HEK293 (cell line): ENCODE data around the gene IGFBP5.

ENCODE experiments used
- CTCF ChIA-PET: fragments of 350-600 bp; formaldehyde crosslinking; extraction: SDS; loops from one replicate; lab custom pipeline; 2021; ENCODE audit warnings: antibody characterized with exemption; lab: Yijun Ruan, JAX
- POLR2A ChIA-PET: fragments of 300-600 bp; formaldehyde crosslinking; extraction: SDS; loops from one replicate; lab custom pipeline; 2020; ENCODE audit warnings: antibody characterized with exemption, inconsistent platforms; lab: Yijun Ruan, JAX
- H3K27ac ChIP-seq: fragments of 200-500 bp; sonication (Bioruptor generic); 2 replicates; pipeline ENCODE4 v1.5.1; 2014; ENCODE audit warnings: low read depth, low read length, control low read depth, inconsistent platforms; ENCODE audit errors: extremely low read depth
- H3K36me3 ChIP-seq, 2 experiments: fragments of 200-500 bp in 1 of 2; sonication (Bioruptor generic) in 1 of 2; 1 replicate in 1 of 2; 2 replicates in 1 of 2; pipeline ENCODE4 v1.5.1; 2014 to 2017; ENCODE audit warnings: inconsistent platforms in 2 of 2, low read length in 2 of 2; ENCODE audit not compliant: control insufficient read depth in 2 of 2, insufficient read depth in 1 of 2
- H3K4me1 ChIP-seq: fragments of 200-500 bp; sonication (Bioruptor generic); 2 replicates; pipeline ENCODE4 v1.5.1; 2014; ENCODE audit warnings: mild to moderate bottlenecking, low read length, inconsistent platforms; ENCODE audit not compliant: control insufficient read depth, insufficient read depth
- H3K4me3 ChIP-seq: 2 replicates; pipeline ENCODE4 v1.5.1; 2011; ENCODE audit warnings: low read depth, mild to moderate bottlenecking, control low read depth, low read length, moderate library complexity
- H3K9me3 ChIP-seq: fragments of 200-500 bp; sonication (Bioruptor generic); 2 replicates; pipeline ENCODE4 v1.5.1; 2014; ENCODE audit warnings: low read depth, low read length, inconsistent platforms; ENCODE audit not compliant: control insufficient read depth, insufficient read depth
- FEZF1 ChIP-seq: fragments of 450-650 bp; formaldehyde crosslinking; IDR thresholded peaks from 2 replicates; pipeline ENCODE4 v1.5.1; 2016; ENCODE audit warnings: missing biosample characterization, missing genetic modification characterization
- KLF10 ChIP-seq: fragments of 450-650 bp; IDR thresholded peaks from 2 replicates; pipeline ENCODE4 v1.5.1; 2018; ENCODE audit warnings: missing biosample characterization, mild to moderate bottlenecking, missing genetic modification characterization
- MYNN ChIP-seq: fragments of 450-650 bp; formaldehyde crosslinking; IDR thresholded peaks from 2 replicates; pipeline ENCODE4 v1.5.1; 2016; ENCODE audit warnings: missing biosample characterization, missing genetic modification characterization, borderline replicate concordance
- OSR2 ChIP-seq: fragments of 450-650 bp; formaldehyde crosslinking; IDR thresholded peaks from 2 replicates; pipeline ENCODE4 v1.5.1; 2016; ENCODE audit warnings: missing biosample characterization, missing genetic modification characterization
- PRDM1 ChIP-seq: fragments of 450-650 bp; formaldehyde crosslinking; IDR thresholded peaks from 2 replicates; pipeline ENCODE4; 2016; ENCODE audit warnings: missing biosample characterization, missing genetic modification characterization
- SP2 ChIP-seq: fragments of 450-650 bp; formaldehyde crosslinking; IDR thresholded peaks from 2 replicates; pipeline ENCODE4 v1.5.1; 2016; ENCODE audit warnings: missing biosample characterization, missing genetic modification characterization
- WT1 ChIP-seq: fragments of 450-650 bp; formaldehyde crosslinking; IDR thresholded peaks from 2 replicates; pipeline ENCODE4 v1.5.1; 2016; ENCODE audit warnings: missing biosample characterization, missing genetic modification characterization
- ZBTB20 ChIP-seq: fragments of 450-650 bp; formaldehyde crosslinking; IDR thresholded peaks from 2 replicates; pipeline ENCODE4 v1.5.1; 2016; ENCODE audit warnings: missing biosample characterization, missing genetic modification characterization
- ZNF114 ChIP-seq: fragments of 450-650 bp; formaldehyde crosslinking; IDR thresholded peaks from 2 replicates; pipeline ENCODE4 v1.5.0; 2017; ENCODE audit warnings: missing biosample characterization, missing genetic modification characterization
- ZNF155 ChIP-seq: fragments of 450-650 bp; formaldehyde crosslinking; IDR thresholded peaks from 2 replicates; pipeline ENCODE4 v1.5.1; 2016; ENCODE audit warnings: missing biosample characterization, missing genetic modification characterization
- ZNF274 ChIP-seq, 2 experiments: fragments of 200-500 bp in 1 of 2; fragments of 450-650 bp in 1 of 2; sonication (Bioruptor generic) in 1 of 2; formaldehyde crosslinking in 1 of 2; IDR thresholded peaks; 2 replicates each; pipeline versions ENCODE4 v1.5.1 to v1.6.1; 2014 to 2016; ENCODE audit warnings: borderline replicate concordance in 1 of 2, inconsistent platforms in 1 of 2, low read length in 1 of 2, missing biosample characterization in 1 of 2, missing genetic modification characterization in 1 of 2
- ZNF335 ChIP-seq: fragments of 450-650 bp; formaldehyde crosslinking; conservative IDR thresholded peaks from 2 replicates; pipeline ENCODE4 v1.5.1; 2016; ENCODE audit warnings: missing biosample characterization, missing genetic modification characterization
- ZNF560 ChIP-seq: fragments of 450-650 bp; formaldehyde crosslinking; IDR thresholded peaks from 2 replicates; pipeline ENCODE4 v1.5.1; 2017; ENCODE audit warnings: missing biosample characterization, missing genetic modification characterization, borderline replicate concordance
- ZNF677 ChIP-seq: fragments of 450-650 bp; IDR thresholded peaks from 2 replicates; pipeline ENCODE4 v1.5.0; 2018; ENCODE audit warnings: missing biosample characterization, mild to moderate bottlenecking, missing genetic modification characterization, moderate library complexity
- ZSCAN23 ChIP-seq: fragments of 450-650 bp; formaldehyde crosslinking; IDR thresholded peaks from 2 replicates; pipeline ENCODE4 v1.5.1; 2016; ENCODE audit warnings: missing biosample characterization, missing genetic modification characterization
- TF ChIP-seq, protein P1 (sequence below): fragments of 450-650 bp; formaldehyde crosslinking; IDR thresholded peaks from 2 replicates; pipeline ENCODE4 v1.5.1; 2016; ENCODE audit warnings: missing biosample characterization, missing genetic modification characterization
- TF ChIP-seq, protein P2 (sequence below): fragments of 450-650 bp; formaldehyde crosslinking; IDR thresholded peaks from 2 replicates; pipeline ENCODE4 v1.5.1; 2016; ENCODE audit warnings: missing biosample characterization, missing genetic modification characterization
- TF ChIP-seq, protein P3 (sequence below): fragments of 450-650 bp; formaldehyde crosslinking; IDR thresholded peaks from 2 replicates; pipeline ENCODE4 v1.5.1; 2016; ENCODE audit warnings: missing biosample characterization, missing genetic modification characterization
- TF ChIP-seq, protein P4 (sequence below): fragments of 450-650 bp; formaldehyde crosslinking; conservative IDR thresholded peaks from 2 replicates; pipeline ENCODE4 v1.5.1; 2016; ENCODE audit warnings: low read depth, missing biosample characterization, missing genetic modification characterization
- TF ChIP-seq, protein P5 (sequence below): fragments of 450-650 bp; formaldehyde crosslinking; IDR thresholded peaks from 2 replicates; pipeline ENCODE4 v1.5.1; 2016; ENCODE audit warnings: missing biosample characterization, missing genetic modification characterization

The IGFBP5 gene

DNA sequence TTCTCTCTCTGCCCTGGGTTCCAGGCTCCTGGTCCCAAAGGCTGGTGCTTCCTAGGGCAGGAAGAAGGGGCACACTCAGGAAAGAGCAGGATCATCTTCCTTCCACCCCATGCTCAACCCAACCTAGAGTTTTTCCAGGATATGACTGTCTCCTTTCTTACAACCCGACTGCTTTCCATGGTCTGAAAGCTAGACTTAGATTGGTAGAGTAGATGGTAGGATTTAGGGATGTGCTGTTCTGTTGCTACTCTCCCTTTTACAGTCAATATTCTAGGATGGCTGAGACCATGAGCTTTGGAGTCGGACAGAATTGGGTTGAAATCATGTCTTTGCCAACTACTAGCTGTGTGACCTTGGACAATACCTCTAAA is 45.9 kb upstream of the IGFBP5 start (continued):
- TF ChIP-seq, protein P1, sequence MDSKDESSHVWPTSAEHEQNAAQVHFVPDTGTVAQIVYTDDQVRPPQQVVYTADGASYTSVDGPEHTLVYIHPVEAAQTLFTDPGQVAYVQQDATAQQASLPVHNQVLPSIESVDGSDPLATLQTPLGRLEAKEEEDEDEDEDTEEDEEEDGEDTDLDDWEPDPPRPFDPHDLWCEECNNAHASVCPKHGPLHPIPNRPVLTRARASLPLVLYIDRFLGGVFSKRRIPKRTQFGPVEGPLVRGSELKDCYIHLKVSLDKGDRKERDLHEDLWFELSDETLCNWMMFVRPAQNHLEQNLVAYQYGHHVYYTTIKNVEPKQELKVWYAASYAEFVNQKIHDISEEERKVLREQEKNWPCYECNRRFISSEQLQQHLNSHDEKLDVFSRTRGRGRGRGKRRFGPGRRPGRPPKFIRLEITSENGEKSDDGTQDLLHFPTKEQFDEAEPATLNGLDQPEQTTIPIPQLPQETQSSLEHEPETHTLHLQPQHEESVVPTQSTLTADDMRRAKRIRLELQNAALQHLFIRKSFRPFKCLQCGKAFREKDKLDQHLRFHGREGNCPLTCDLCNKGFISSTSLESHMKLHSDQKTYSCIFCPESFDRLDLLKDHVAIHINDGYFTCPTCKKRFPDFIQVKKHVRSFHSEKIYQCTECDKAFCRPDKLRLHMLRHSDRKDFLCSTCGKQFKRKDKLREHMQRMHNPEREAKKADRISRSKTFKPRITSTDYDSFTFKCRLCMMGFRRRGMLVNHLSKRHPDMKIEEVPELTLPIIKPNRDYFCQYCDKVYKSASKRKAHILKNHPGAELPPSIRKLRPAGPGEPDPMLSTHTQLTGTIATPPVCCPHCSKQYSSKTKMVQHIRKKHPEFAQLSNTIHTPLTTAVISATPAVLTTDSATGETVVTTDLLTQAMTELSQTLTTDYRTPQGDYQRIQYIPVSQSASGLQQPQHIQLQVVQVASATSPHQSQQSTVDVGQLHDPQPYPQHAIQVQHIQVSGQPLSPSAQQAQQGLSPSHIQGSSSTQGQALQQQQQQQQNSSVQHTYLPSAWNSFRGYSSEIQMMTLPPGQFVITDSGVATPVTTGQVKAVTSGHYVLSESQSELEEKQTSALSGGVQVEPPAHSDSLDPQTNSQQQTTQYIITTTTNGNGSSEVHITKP (tag by site-specific recombination): no peak
- no peak for TF ChIP-seq SP2 (tag by site-specific recombination)
- no peak for TF ChIP-seq ZBTB20 (tag by site-specific recombination)

DNA sequence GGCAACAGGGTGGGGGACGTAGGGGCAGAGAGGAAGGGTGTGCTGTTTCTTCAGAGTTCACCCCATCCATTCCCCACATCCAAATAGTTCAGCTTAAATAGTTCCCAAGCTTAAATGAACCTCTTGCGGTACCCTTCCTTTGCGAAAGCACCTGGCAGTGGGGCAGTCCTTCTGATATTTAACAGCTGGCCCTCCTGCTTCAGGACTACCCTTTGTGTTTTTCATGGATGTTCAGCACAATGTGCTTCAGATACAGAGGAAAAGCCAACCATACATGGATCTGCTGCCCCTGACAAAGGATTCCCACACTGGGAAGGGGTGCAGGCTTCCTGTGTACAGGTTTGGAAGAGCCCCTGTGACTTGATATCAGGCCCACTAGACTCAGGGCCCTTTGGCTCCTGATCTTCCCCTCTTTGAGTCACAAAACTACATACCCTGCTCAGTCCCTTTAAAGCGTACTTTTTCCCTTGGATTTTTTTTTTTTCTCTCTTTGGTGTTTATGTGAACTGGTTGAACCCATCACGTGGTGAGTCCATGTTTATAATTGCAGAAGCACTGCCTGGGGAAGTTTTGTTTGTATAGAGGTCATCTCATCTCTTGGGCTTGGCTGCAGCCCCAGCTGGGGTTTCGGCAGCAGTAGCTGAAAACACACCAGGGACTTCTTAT is 45.3 kb upstream of the IGFBP5 start:
- Histone ChIP-seq H3K27ac (no peak overlapping the region), H3K4me1 (peaks cover 12% of the 10 kb centered on the region), H3K9me3 (no peaks in the 10 kb centered on the region), H3K4me3 (no peak overlapping the region), H3K36me3 (no peaks in the 10 kb centered on the region)
- ChIA-PET CTCF (interaction anchor here (0.7 kb wide), 1 partner anchor 42 kb away, joined by 4 read pairs; no protein-coding TSS in a partner anchor), POLR2A (no interaction called here)
- TF ChIP-seq WT1 (no peak), ZNF560 (tag by site-specific recombination) (no peak), PRDM1 (tag by site-specific recombination) (no peak), MYNN (no peak), ZNF155 (tag by site-specific recombination) (no peak), FEZF1 (tag by site-specific recombination) (no peak), OSR2 (no peak), ZNF114 (tag by site-specific recombination) (no peak), KLF10 (tag by site-specific recombination) (no peak)
- TF ChIP-seq, protein P2, sequence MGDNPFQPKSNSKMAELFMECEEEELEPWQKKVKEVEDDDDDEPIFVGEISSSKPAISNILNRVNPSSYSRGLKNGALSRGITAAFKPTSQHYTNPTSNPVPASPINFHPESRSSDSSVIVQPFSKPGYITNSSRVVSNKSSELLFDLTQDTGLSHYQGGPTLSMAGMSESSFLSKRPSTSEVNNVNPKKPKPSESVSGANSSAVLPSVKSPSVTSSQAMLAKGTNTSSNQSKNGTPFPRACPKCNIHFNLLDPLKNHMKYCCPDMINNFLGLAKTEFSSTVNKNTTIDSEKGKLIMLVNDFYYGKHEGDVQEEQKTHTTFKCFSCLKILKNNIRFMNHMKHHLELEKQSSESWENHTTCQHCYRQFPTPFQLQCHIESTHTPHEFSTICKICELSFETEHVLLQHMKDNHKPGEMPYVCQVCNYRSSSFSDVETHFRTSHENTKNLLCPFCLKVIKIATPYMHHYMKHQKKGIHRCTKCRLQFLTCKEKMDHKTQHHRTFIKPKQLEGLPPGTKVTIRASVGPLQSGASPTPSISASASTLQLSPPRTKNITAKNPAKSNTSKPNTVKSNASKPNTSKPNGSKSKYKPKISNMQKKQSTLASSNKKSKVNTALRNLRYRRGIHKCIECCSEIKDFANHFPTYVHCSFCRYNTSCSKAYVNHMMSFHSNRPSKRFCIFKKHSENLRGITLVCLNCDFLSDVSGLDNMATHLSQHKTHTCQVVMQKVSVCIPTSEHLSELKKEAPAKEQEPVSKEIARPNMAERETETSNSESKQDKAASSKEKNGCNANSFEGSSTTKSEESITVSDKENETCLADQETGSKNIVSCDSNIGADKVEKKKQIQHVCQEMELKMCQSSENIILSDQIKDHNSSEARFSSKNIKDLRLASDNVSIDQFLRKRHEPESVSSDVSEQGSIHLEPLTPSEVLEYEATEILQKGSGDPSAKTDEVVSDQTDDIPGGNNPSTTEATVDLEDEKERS (tag by site-specific recombination): no peak

DNA sequence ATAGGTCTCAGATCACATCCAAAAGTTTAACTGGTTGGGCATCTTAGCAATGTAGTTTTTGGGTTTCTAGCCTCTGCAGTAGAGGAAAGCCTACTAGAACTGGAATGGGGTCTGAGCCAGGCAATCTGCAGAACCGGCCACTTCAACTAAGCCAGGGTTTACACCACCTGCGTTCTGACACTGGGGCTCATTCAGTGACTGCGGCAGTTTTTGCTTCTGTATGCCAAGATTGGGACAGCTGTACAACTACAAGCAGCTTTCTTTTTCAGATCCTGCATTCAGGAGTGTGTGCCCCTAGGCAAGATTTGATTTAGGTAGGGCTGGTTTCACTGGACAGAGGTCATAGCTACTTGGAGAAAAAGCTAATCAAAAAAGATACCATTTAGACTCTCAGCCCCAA is 43.7 kb upstream of the IGFBP5 start:
- no peak overlapping the region for H3K27ac ChIP-seq
- H3K9me3 ChIP-seq: no peaks in the 10 kb centered on the region
- ChIA-PET CTCF (interaction anchor here (0.7 to 1.0 kb wide), 2 partner anchors 59 to 1013 kb away, joined by 3 read pairs; no protein-coding TSS in a partner anchor), POLR2A (no interaction called here)
- peaks cover 12% of the 10 kb centered on the region for H3K4me1 ChIP-seq
- no peak overlapping the region for H3K4me3 ChIP-seq
- no peaks in the 10 kb centered on the region for H3K36me3 ChIP-seq
- TF ChIP-seq ZNF335 (no peak), ZSCAN23 (tag by site-specific recombination) (no peak), ZNF274 (IDR thresholded peaks at IDR 0.05; ENCODE audit: low read length) (no peak), ZNF274 (tag by site-specific recombination; IDR thresholded peaks at IDR 0.05; ENCODE audit: borderline replicate concordance) (no peak), WT1 (no peak), ZNF677 (no peak)
- TF ChIP-seq, protein P3, sequence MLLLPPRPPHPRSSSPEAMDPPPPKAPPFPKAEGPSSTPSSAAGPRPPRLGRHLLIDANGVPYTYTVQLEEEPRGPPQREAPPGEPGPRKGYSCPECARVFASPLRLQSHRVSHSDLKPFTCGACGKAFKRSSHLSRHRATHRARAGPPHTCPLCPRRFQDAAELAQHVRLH (tag by site-specific recombination): no peak
- TF ChIP-seq, protein P4, sequence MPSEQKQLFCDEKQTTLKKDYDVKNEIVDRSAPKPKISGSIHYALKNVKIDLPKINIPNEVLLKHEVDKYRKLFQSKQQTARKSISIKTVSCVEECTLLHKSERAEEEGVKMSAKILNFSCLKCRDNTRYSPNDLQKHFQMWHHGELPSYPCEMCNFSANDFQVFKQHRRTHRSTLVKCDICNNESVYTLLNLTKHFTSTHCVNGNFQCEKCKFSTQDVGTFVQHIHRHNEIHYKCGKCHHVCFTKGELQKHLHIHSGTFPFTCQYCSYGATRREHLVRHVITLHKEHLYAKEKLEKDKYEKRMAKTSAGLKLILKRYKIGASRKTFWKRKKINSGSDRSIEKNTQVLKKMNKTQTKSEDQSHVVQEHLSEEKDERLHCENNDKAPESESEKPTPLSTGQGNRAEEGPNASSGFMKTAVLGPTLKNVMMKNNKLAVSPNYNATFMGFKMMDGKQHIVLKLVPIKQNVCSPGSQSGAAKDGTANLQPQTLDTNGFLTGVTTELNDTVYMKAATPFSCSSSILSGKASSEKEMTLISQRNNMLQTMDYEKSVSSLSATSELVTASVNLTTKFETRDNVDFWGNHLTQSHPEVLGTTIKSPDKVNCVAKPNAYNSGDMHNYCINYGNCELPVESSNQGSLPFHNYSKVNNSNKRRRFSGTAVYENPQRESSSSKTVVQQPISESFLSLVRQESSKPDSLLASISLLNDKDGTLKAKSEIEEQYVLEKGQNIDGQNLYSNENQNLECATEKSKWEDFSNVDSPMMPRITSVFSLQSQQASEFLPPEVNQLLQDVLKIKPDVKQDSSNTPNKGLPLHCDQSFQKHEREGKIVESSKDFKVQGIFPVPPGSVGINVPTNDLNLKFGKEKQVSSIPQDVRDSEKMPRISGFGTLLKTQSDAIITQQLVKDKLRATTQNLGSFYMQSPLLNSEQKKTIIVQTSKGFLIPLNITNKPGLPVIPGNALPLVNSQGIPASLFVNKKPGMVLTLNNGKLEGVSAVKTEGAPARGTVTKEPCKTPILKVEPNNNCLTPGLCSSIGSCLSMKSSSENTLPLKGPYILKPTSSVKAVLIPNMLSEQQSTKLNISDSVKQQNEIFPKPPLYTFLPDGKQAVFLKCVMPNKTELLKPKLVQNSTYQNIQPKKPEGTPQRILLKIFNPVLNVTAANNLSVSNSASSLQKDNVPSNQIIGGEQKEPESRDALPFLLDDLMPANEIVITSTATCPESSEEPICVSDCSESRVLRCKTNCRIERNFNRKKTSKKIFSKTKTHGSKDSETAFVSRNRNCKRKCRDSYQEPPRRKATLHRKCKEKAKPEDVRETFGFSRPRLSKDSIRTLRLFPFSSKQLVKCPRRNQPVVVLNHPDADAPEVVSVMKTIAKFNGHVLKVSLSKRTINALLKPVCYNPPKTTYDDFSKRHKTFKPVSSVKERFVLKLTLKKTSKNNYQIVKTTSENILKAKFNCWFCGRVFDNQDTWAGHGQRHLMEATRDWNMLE: no peak
- TF ChIP-seq, protein P5, sequence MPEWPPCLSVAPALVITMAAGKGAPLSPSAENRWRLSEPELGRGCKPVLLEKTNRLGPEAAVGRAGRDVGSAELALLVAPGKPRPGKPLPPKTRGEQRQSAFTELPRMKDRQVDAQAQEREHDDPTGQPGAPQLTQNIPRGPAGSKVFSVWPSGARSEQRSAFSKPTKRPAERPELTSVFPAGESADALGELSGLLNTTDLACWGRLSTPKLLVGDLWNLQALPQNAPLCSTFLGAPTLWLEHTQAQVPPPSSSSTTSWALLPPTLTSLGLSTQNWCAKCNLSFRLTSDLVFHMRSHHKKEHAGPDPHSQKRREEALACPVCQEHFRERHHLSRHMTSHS (tag by site-specific recombination): no peak
